ENCODE data around the gene SPNS3. TPM values are rescaled to one million over a fixed set of nuclear protein-coding genes. Genes with fewer than 3 reads are reported as not detected.

The SPNS3 gene
- total and polyA plus RNA-seq, 2 of the 8 experiments (the other 6 are each of a cell fraction or from before 2014, with no cell fraction given): not detected

- TF ChIP-seq CHD7 (IDR thresholded peaks at IDR 0.05; ENCODE audit: insufficient replicate concordance, low read length) (no peak), SIRT6 (IDR thresholded peaks at IDR 0.05; ENCODE audit: low read length) (no peak), RFX5 (IDR thresholded peaks at IDR 0.05; ENCODE audit: borderline replicate concordance, low read depth, low read length) (no peak), KDM1A (IDR thresholded peaks at IDR 0.05; ENCODE audit: borderline replicate concordance, low read length) (no peak), POLR2A (IDR thresholded peaks at IDR 0.05; ENCODE audit: control extremely low read depth in 1 of 2, low read depth in 2 of 2, low read length in 2 of 2) (no peak), KDM4A (IDR thresholded peaks at IDR 0.05; ENCODE audit: low read depth, low read length, severe bottlenecking) (no peak)
Measured at GRCh38 chr17:4417129-4417667, 16.5 kb upstream of the SPNS3 start (continued).
